WTC11 (cell line): ENCODE measurements around the gene VTN. TPM values are rescaled to one million over a fixed set of nuclear protein-coding genes. Genes with fewer than 3 reads are reported as not detected.

Experiments used
- ATAC-seq: fragments of 200-7000 bp; cut with Tn5 transposase; 2 replicates; pipeline ENCODE4 v1.10.0; 2021; ENCODE audit warnings: mild to moderate bottlenecking, moderate library complexity
- CTCF ChIA-PET: fragments of 300-600 bp; sonication (Branson Sonifier 250); formaldehyde crosslinking; loops from one replicate; lab custom pipeline; 2021; ENCODE audit warnings: antibody characterized with exemption; lab: Charles Lee
- POLR2A ChIA-PET: fragments of 350-600 bp; sonication (Branson Sonifier 250); formaldehyde crosslinking; loops from one replicate; lab custom pipeline; 2021; ENCODE audit warnings: antibody characterized with exemption; lab: Charles Lee
- DNase-seq: peaks from one replicate; pipeline ENCODE4 v3.0.0; 2021; ENCODE audit warnings: low spot score
- H3K27ac Mint-ChIP-seq: 2 replicates; pipeline ENCODE4 v1.8.0; 2021; ENCODE audit warnings: mixed read lengths
- H3K27me3 Mint-ChIP-seq: 2 replicates; pipeline ENCODE4 v1.8.0; 2021; ENCODE audit warnings: low read depth, mild to moderate bottlenecking, moderate library complexity, mixed read lengths
- H3K36me3 Mint-ChIP-seq: 2 replicates; pipeline ENCODE4 v1.8.0; 2021; ENCODE audit warnings: mixed read lengths
- H3K4me1 Mint-ChIP-seq: 2 replicates; pipeline ENCODE4 v1.8.0; 2022; ENCODE audit warnings: mixed read lengths
- H3K4me3 Mint-ChIP-seq: 2 replicates; pipeline ENCODE4 v1.8.0; 2021; ENCODE audit warnings: mild to moderate bottlenecking, moderate library complexity, mixed read lengths
- H3K9me3 Mint-ChIP-seq: 2 replicates; pipeline ENCODE4 v1.8.0; 2021; ENCODE audit warnings: mixed read lengths
- ATF6 ChIP-seq: sonication (generic); formaldehyde crosslinking; IDR thresholded peaks from 2 replicates; pipeline ENCODE4 v1.8.1; 2023; ENCODE audit warnings: mild to moderate bottlenecking, missing genetic modification reagents
- E2F1 ChIP-seq: sonication (generic); formaldehyde crosslinking; IDR thresholded peaks from 2 replicates; pipeline ENCODE4 v1.8.0; 2022; ENCODE audit warnings: mild to moderate bottlenecking, missing genetic modification reagents
- E2F4 ChIP-seq: sonication (generic); formaldehyde crosslinking; IDR thresholded peaks from 2 replicates; pipeline ENCODE4 v1.8.1; 2022; ENCODE audit warnings: low read depth, mild to moderate bottlenecking, moderate library complexity, missing genetic modification reagents, borderline replicate concordance
- EMX1 ChIP-seq: fragments of 250-450 bp; sonication (Bioruptor Pico); IDR thresholded peaks from 2 replicates; pipeline ENCODE4 v1.8.0; 2021; ENCODE audit warnings: mild to moderate bottlenecking
- ERG ChIP-seq: fragments of 250-450 bp; sonication (Bioruptor Pico); IDR thresholded peaks from 2 replicates; pipeline ENCODE4 v1.8.0; 2021; ENCODE audit warnings: mild to moderate bottlenecking
- FOXK1 ChIP-seq: sonication (generic); formaldehyde crosslinking; IDR thresholded peaks from 2 replicates; pipeline ENCODE4 v1.8.0; 2022; ENCODE audit warnings: mild to moderate bottlenecking, moderate library complexity, missing genetic modification reagents
- GTF2I ChIP-seq: fragments of 250-450 bp; sonication (Bioruptor Pico); conservative IDR thresholded peaks from 2 replicates; pipeline ENCODE4 v1.4.0; 2021; ENCODE audit warnings: mild to moderate bottlenecking
- HMGA2 ChIP-seq: fragments of 250-450 bp; sonication (Bioruptor Pico); IDR thresholded peaks from 2 replicates; pipeline ENCODE4 v1.4.0; 2021; ENCODE audit warnings: mild to moderate bottlenecking, moderate library complexity
- IRF1 ChIP-seq: sonication (generic); formaldehyde crosslinking; IDR thresholded peaks from 2 replicates; pipeline ENCODE4 v1.8.0; 2023; ENCODE audit warnings: missing genetic modification reagents
- KAT7 ChIP-seq: sonication (generic); formaldehyde crosslinking; IDR thresholded peaks from 2 replicates; pipeline ENCODE4 v1.8.1; 2023; ENCODE audit warnings: missing genetic modification reagents, mild to moderate bottlenecking, borderline replicate concordance
- MLX ChIP-seq: sonication (generic); formaldehyde crosslinking; IDR thresholded peaks from 2 replicates; pipeline ENCODE4 v1.8.1; 2023; ENCODE audit warnings: mild to moderate bottlenecking, missing genetic modification reagents, moderate library complexity
- NR3C1 ChIP-seq: sonication (generic); formaldehyde crosslinking; conservative IDR thresholded peaks from 2 replicates; pipeline ENCODE4 v1.8.1; 2023; ENCODE audit warnings: low read depth, mild to moderate bottlenecking, missing genetic modification reagents
- TEAD1 ChIP-seq: sonication (generic); formaldehyde crosslinking; IDR thresholded peaks from 2 replicates; pipeline ENCODE4 v1.8.0; 2022; ENCODE audit warnings: mild to moderate bottlenecking, missing genetic modification reagents
- TEAD4 ChIP-seq: sonication (generic); formaldehyde crosslinking; IDR thresholded peaks from 2 replicates; pipeline ENCODE4 v1.8.0; 2022; ENCODE audit warnings: mild to moderate bottlenecking, missing genetic modification reagents
- ZBTB21 ChIP-seq: sonication (generic); formaldehyde crosslinking; IDR thresholded peaks from 2 replicates; pipeline ENCODE4 v1.8.1; 2023; ENCODE audit warnings: mild to moderate bottlenecking, missing genetic modification reagents, borderline replicate concordance
- ZMAT4 ChIP-seq: fragments of 250-450 bp; sonication (Bioruptor Pico); IDR thresholded peaks from 2 replicates; pipeline ENCODE4 v1.9.0; 2021; ENCODE audit warnings: mild to moderate bottlenecking
- ZNF138 ChIP-seq: sonication (generic); formaldehyde crosslinking; conservative IDR thresholded peaks from 2 replicates; pipeline ENCODE4 v1.8.1; 2022; ENCODE audit warnings: mild to moderate bottlenecking, moderate library complexity, missing genetic modification reagents
- ZNF263 ChIP-seq: sonication (generic); formaldehyde crosslinking; IDR thresholded peaks from 2 replicates; pipeline ENCODE4 v1.8.1; 2022; ENCODE audit warnings: low read depth, mild to moderate bottlenecking, moderate library complexity, missing genetic modification reagents
- ZNF281 ChIP-seq: sonication (generic); formaldehyde crosslinking; IDR thresholded peaks from 2 replicates; pipeline ENCODE4 v1.8.0; 2023; ENCODE audit warnings: mild to moderate bottlenecking, missing genetic modification reagents
- ZNF317 ChIP-seq: sonication (generic); formaldehyde crosslinking; IDR thresholded peaks from 2 replicates; pipeline ENCODE4 v1.8.1; 2023; ENCODE audit warnings: low read depth, mild to moderate bottlenecking, moderate library complexity, missing genetic modification reagents, borderline replicate concordance
- ZNF416 ChIP-seq: fragments of 250-450 bp; sonication (Bioruptor Pico); IDR thresholded peaks from 2 replicates; pipeline ENCODE4 v1.9.0; 2021; ENCODE audit warnings: mild to moderate bottlenecking, inconsistent platforms
- ZNF512 ChIP-seq: sonication (generic); formaldehyde crosslinking; IDR thresholded peaks from 2 replicates; pipeline ENCODE4 v1.8.1; 2022; ENCODE audit warnings: missing genetic modification reagents, borderline replicate concordance
- total RNA-seq: library from RNA; stranded (reverse); gene quantifications from 3 replicates; pipeline ENCODE4 v1.2.3, GENCODE V29; 2021

Gene VTN
- total RNA-seq, 1 experiment from 2014 or later, result 1.6 TPM

GRCh38 chr17:28331891-28332420 lies 38.2 kb downstream of the VTN start:
- Mint-ChIP-seq H3K27me3 (no peaks in the 10 kb centered on the region), H3K36me3 (peaks cover 21% of the 10 kb centered on the region), H3K27ac (no peak overlapping the region), H3K4me3 (no peak overlapping the region), H3K4me1 (peaks cover 17% of the 10 kb centered on the region), H3K9me3 (no peaks in the 10 kb centered on the region)
- ATAC-seq (no peak), DNase-seq (no peak)
- CTCF ChIA-PET, result interaction anchor here (1.2 kb wide), 1 partner anchor 11 kb away, joined by 3 read pairs; no protein-coding TSS in a partner anchor
- POLR2A ChIA-PET, result interaction anchor here (1.3 kb wide), 1 partner anchor 14 kb away, joined by 3 read pairs; no protein-coding TSS in a partner anchor
- TF ChIP-seq EMX1 (CRISPR knock-in tag), result no peak
- no peak for TF ChIP-seq ZNF263 (CRISPR knock-in tag)
- no peak for TF ChIP-seq GTF2I
- no peak for TF ChIP-seq IRF1 (CRISPR knock-in tag)
- no peak for TF ChIP-seq ZNF317 (CRISPR knock-in tag)
- TF ChIP-seq TEAD4 (CRISPR knock-in tag), result no peak
- TF ChIP-seq ERG, result no peak
- TF ChIP-seq ZNF416 (CRISPR knock-in tag), result no peak
- TF ChIP-seq FOXK1 (CRISPR knock-in tag), result no peak
- no peak for TF ChIP-seq ZNF281 (CRISPR knock-in tag)
- no peak for TF ChIP-seq HMGA2
- TF ChIP-seq ZNF138 (CRISPR knock-in tag), result no peak

- DNase-seq, result no peak
- H3K36me3 Mint-ChIP-seq, result peaks cover 34% of the 10 kb centered on the region
- H3K4me3 Mint-ChIP-seq, result no peak overlapping the region
- POLR2A ChIA-PET, result no interaction called here
- no peak for ATAC-seq
- no peaks in the 10 kb centered on the region for H3K27me3 Mint-ChIP-seq
- CTCF ChIA-PET, result interaction anchor here (1.0 to 1.2 kb wide), 2 partner anchors 13 to 79 kb away, joined by 3 read pairs; no protein-coding TSS in a partner anchor
- no peaks in the 10 kb centered on the region for H3K9me3 Mint-ChIP-seq
- H3K27ac Mint-ChIP-seq, result no peak overlapping the region
- peaks cover 10% of the 10 kb centered on the region for H3K4me1 Mint-ChIP-seq
- no peak for TF ChIP-seq ZBTB21
- no peak for TF ChIP-seq KAT7
- no peak for TF ChIP-seq MLX (CRISPR knock-in tag)
- TF ChIP-seq ATF6 (CRISPR knock-in tag), result no peak
- no peak for TF ChIP-seq E2F4 (CRISPR knock-in tag)
- no peak for TF ChIP-seq HMGA2
- TF ChIP-seq E2F1, result no peak
- no peak for TF ChIP-seq ZNF512 (CRISPR knock-in tag)
- TF ChIP-seq NR3C1 (CRISPR knock-in tag), result no peak
- no peak for TF ChIP-seq TEAD4 (CRISPR knock-in tag)
- no peak for TF ChIP-seq ZMAT4
- no peak for TF ChIP-seq TEAD1 (CRISPR knock-in tag)
Observed at GRCh38 chr17:28330671-28331070, 39.4 kb downstream of the VTN start.
